ENCODE measurements around the gene ARHGEF1.

DNA sequence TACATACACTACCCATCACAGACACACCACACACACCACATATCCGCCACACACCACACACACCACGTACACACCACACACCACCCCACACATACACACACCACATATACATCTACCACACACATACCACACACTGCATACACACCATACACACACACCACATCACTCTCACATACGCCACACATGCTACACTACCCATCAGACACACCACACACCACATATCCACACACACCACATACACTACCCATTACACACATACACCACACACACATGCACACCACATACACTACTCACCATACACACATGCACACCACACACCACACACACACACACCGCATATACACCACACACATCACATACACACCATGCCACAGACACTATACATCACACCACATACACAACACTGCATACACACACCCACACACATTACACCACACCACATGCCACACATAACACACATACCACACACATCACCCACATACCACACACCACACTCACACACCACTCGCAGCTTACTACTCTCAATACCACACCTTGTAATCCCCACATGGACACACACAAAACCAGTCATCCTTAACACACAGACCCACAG, 35.8 kb downstream of the ARHGEF1 start:
- no peak for TF ChIP-seq POLR2AphosphoS5 (IDR thresholded peaks at IDR 0.05; ENCODE audit: low read depth, low read length)
- TF ChIP-seq TAF1 (IDR thresholded peaks at IDR 0.05; ENCODE audit: borderline replicate concordance, insufficient read depth, low read length): no peak
- TF ChIP-seq, protein P1, sequence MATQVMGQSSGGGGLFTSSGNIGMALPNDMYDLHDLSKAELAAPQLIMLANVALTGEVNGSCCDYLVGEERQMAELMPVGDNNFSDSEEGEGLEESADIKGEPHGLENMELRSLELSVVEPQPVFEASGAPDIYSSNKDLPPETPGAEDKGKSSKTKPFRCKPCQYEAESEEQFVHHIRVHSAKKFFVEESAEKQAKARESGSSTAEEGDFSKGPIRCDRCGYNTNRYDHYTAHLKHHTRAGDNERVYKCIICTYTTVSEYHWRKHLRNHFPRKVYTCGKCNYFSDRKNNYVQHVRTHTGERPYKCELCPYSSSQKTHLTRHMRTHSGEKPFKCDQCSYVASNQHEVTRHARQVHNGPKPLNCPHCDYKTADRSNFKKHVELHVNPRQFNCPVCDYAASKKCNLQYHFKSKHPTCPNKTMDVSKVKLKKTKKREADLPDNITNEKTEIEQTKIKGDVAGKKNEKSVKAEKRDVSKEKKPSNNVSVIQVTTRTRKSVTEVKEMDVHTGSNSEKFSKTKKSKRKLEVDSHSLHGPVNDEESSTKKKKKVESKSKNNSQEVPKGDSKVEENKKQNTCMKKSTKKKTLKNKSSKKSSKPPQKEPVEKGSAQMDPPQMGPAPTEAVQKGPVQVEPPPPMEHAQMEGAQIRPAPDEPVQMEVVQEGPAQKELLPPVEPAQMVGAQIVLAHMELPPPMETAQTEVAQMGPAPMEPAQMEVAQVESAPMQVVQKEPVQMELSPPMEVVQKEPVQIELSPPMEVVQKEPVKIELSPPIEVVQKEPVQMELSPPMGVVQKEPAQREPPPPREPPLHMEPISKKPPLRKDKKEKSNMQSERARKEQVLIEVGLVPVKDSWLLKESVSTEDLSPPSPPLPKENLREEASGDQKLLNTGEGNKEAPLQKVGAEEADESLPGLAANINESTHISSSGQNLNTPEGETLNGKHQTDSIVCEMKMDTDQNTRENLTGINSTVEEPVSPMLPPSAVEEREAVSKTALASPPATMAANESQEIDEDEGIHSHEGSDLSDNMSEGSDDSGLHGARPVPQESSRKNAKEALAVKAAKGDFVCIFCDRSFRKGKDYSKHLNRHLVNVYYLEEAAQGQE (IDR thresholded peaks at IDR 0.05; ENCODE audit: insufficient read depth in 1 of 2, low read depth in 2 of 2, low read length in 2 of 2): no peak
- TF ChIP-seq SIN3A (IDR thresholded peaks at IDR 0.05; ENCODE audit: borderline replicate concordance, insufficient read depth, low read length): no peak
- TF ChIP-seq FOXP2 (optimal IDR thresholded peaks at IDR 0.05; ENCODE audit: borderline replicate concordance, extremely low read depth, extremely low read length, insufficient read depth): no peak

Measured in PFSK-1 (cell line).